GM12878 (cell line): ENCODE results near the gene GABRB1. TPM values are rescaled to one million over a fixed set of nuclear protein-coding genes. Genes with fewer than 3 reads are reported as not detected.

Experiments used
- ATAC-seq: fragments of 200-7000 bp; cut with Tn5 transposase; 3 replicates; pipeline ENCODE4 v1.9.1; 2020; ENCODE audit warnings: mild to moderate bottlenecking, moderate library complexity
- BruUV-seq: library from RNA; stranded (reverse); fragments of 400-500 nt; replicated peaks from 2 replicates; lab custom pipeline; 2021; lab: Mats Ljungman, UMichigan
- CTCF ChIA-PET: fragments of 300-600 bp; sonication (Branson Sonifier 250); formaldehyde crosslinking; extraction: SDS; loops from one replicate; lab custom pipeline; 2021; ENCODE audit warnings: inconsistent platforms; lab: Yijun Ruan, JAX
- POLR2A ChIA-PET: fragments of 350-600 bp; formaldehyde crosslinking; extraction: SDS; loops from one replicate; lab custom pipeline; 2021; ENCODE audit warnings: inconsistent platforms; lab: Charles Lee
- RAD21 ChIA-PET: fragments of 300-600 bp; sonication (Branson Sonifier 250); formaldehyde crosslinking; loops from one replicate; lab custom pipeline; 2023; ENCODE audit warnings: antibody characterized with exemption; ENCODE audit not compliant: unreplicated experiment; lab: Charles Lee
- SMC1A ChIA-PET: fragments of 300-600 bp; sonication (Branson Sonifier 250); formaldehyde crosslinking; loops from one replicate; lab custom pipeline; 2023; ENCODE audit not compliant: unreplicated experiment, uncharacterized antibody; lab: Charles Lee
- DNase-seq: peaks from one replicate; pipeline ENCODE4 v3.0.0-alpha.2; 2011; ENCODE audit warnings: low read depth, low spot score
- FAIRE-seq: peaks from 3 replicates; lab custom pipeline; 2011; peaks lifted over from hg19 to GRCh38; lab: Jason Lieb, UNC
- H2AFZ ChIP-seq: 2 replicates; pipeline ENCODE4 v1.6.0; 2011; ENCODE audit warnings: low read depth, low read length, control low read depth; ENCODE audit not compliant: control insufficient read depth
- H3K27ac ChIP-seq: 2 replicates; pipeline ENCODE4 v1.5.1; 2011; ENCODE audit warnings: control low read depth; ENCODE audit not compliant: control insufficient read depth, insufficient read depth
- H3K27me3 ChIP-seq, 2 experiments: replicated peaks in 1 of 2; 2 replicates each; pipeline versions ENCODE4 v1.6.0 to v1.6.1; 2011; ENCODE audit warnings: low read length in 1 of 2; ENCODE audit not compliant: control insufficient read depth in 2 of 2, insufficient read depth in 2 of 2
- H3K36me3 ChIP-seq, 2 experiments: 2 replicates each; pipeline ENCODE4 v1.5.1; 2011; ENCODE audit warnings: low read length in 1 of 2; ENCODE audit not compliant: control insufficient read depth in 2 of 2, insufficient read depth in 2 of 2
- H3K4me1 ChIP-seq: 2 replicates; pipeline ENCODE4 v1.6.1; 2011; ENCODE audit warnings: mild to moderate bottlenecking, low read length, moderate library complexity, mixed read lengths; ENCODE audit not compliant: control insufficient read depth, insufficient read depth
- H3K4me2 ChIP-seq: 2 replicates; pipeline ENCODE4 v1.6.0; 2011; ENCODE audit warnings: control low read depth; ENCODE audit not compliant: control insufficient read depth, insufficient read depth
- H3K4me3 ChIP-seq: fragments of 200-600 bp; sonication (generic); 2 replicates; pipeline ENCODE4 v1.5.1; 2016
- H3K79me2 ChIP-seq: 2 replicates; pipeline ENCODE4 v1.6.0; 2011; ENCODE audit warnings: low read length; ENCODE audit not compliant: control insufficient read depth, insufficient read depth
- H3K9ac ChIP-seq: 2 replicates; pipeline ENCODE4 v1.8.0; 2011; ENCODE audit warnings: low read length, control low read depth, mixed read lengths; ENCODE audit not compliant: control insufficient read depth, insufficient read depth
- H3K9me3 ChIP-seq: replicated peaks from 3 replicates; pipeline ENCODE4 v1.5.1; 2011; ENCODE audit warnings: mild to moderate bottlenecking, low read length; ENCODE audit not compliant: control insufficient read depth, insufficient read depth
- H4K20me1 ChIP-seq: 2 replicates; pipeline ENCODE4 v1.6.0; 2011; ENCODE audit not compliant: control insufficient read depth, insufficient read depth
- CUX1 ChIP-seq: IDR thresholded peaks from 2 replicates; pipeline ENCODE4 v1.6.1; 2012; ENCODE audit warnings: improper control_type of control experiment, low read depth, low read length; ENCODE audit not compliant: insufficient replicate concordance
- GABPA ChIP-seq: IDR thresholded peaks from 2 replicates; pipeline ENCODE4 v1.6.1; 2014; ENCODE audit warnings: antibody characterized with exemption, low read depth, mild to moderate bottlenecking, inconsistent platforms
- IRF4 ChIP-seq: IDR thresholded peaks from 2 replicates; pipeline ENCODE4 v1.6.1; 2011; ENCODE audit warnings: low read depth, low read length
- MYC ChIP-seq: IDR thresholded peaks from 2 replicates; pipeline ENCODE4 v1.6.1; 2011; ENCODE audit warnings: mild to moderate bottlenecking, low read length, moderate library complexity, inconsistent platforms; ENCODE audit not compliant: insufficient read depth, insufficient replicate concordance, insufficient read length, severe bottlenecking
- NFXL1 ChIP-seq: fragments of 450-650 bp; IDR thresholded peaks from 2 replicates; pipeline ENCODE4 v1.6.1; 2017; ENCODE audit warnings: antibody characterized with exemption, mild to moderate bottlenecking, borderline replicate concordance
- PBX3 ChIP-seq: IDR thresholded peaks from 2 replicates; pipeline ENCODE4 v1.6.1; 2011; ENCODE audit warnings: mild to moderate bottlenecking, low read depth, low read length, moderate library complexity; ENCODE audit not compliant: insufficient replicate concordance
- POLR2AphosphoS5 ChIP-seq: IDR thresholded peaks from 2 replicates; pipeline ENCODE4 v1.6.1; 2011; ENCODE audit warnings: mild to moderate bottlenecking, low read length, inconsistent platforms
- SMAD1 ChIP-seq: fragments of 450-650 bp; IDR thresholded peaks from 2 replicates; pipeline ENCODE4 v1.6.1; 2018; ENCODE audit warnings: mild to moderate bottlenecking, low read depth; ENCODE audit not compliant: partially characterized antibody
- SMAD5 ChIP-seq: IDR thresholded peaks from 2 replicates; pipeline ENCODE4 v1.6.1; 2016; ENCODE audit warnings: antibody characterized with exemption, low read depth
- SMARCA5 ChIP-seq: fragments of 450-650 bp; IDR thresholded peaks from 2 replicates; pipeline ENCODE4 v1.6.1; 2017; ENCODE audit warnings: mild to moderate bottlenecking
- ZBTB40 ChIP-seq: fragments of 450-650 bp; IDR thresholded peaks from 2 replicates; pipeline ENCODE4 v1.6.1; 2016; ENCODE audit warnings: mild to moderate bottlenecking, moderate library complexity, borderline replicate concordance
- WGBS: methylation state at CpG from one replicate; pipeline ENCODE4 v1.1.6; 2016; ENCODE audit warnings: low lambda C conversion rate; ENCODE audit not compliant: insufficient replicate concordance, insufficient coverage; ENCODE audit errors: missing lambda C conversion rate; 5-methylcytosine and 5-hydroxymethylcytosine counted together
- in situ Hi-C: fragments of 300-500 bp; cut with MboI; formaldehyde crosslinking; loops from 9 replicates; pipeline ENCODE4 v1.14.3; 2018; ENCODE audit warnings: mixed read lengths
- intact Hi-C: fragments of 100-400 bp; cut with micrococcal nuclease; formaldehyde crosslinking; loops from one replicate; pipeline ENCODE4 v1.14.2; 2022; ENCODE audit not compliant: unreplicated experiment
- polyA plus RNA-seq, 11 experiments: library from polyadenylated mRNA; depleted of rRNA in 4 of 11; unstranded in 6 of 11; stranded (reverse) in 5 of 11; fragments of >200 nt; fragmentation: Nextera tagmentation in 4 of 11; fragmentation: Illumina TruSeq in 1 of 11; extraction: Ambion mirVana in 4 of 11; extraction: Trizol in 1 of 11; gene quantifications; 1 replicate in 1 of 11; 2 replicates in 10 of 11; pipeline versions ENCODE4 v1.2.1 to v1.2.3, GENCODE V29; 2011 to 2016; ENCODE audit warnings: inconsistent platforms in 2 of 11, missing spikeins in 2 of 11, low read depth in 1 of 11
- total RNA-seq, 4 experiments: library from RNA; depleted of rRNA in 3 of 4; stranded (reverse); fragments of >200 nt in 3 of 4; fragmentation: Illumina TruSeq in 1 of 4; extraction: Trizol in 1 of 4; gene quantifications; 2 replicates each; pipeline versions ENCODE4 v1.2.1 to v1.2.3, GENCODE V29; 2013 to 2021

GABRB1 gene
- total and polyA plus RNA-seq, 10 of the 15 experiments (the other 5 are each of a cell fraction or from before 2014, with no cell fraction given): 0.13 to 0.92 TPM; not detected in 8

DNA sequence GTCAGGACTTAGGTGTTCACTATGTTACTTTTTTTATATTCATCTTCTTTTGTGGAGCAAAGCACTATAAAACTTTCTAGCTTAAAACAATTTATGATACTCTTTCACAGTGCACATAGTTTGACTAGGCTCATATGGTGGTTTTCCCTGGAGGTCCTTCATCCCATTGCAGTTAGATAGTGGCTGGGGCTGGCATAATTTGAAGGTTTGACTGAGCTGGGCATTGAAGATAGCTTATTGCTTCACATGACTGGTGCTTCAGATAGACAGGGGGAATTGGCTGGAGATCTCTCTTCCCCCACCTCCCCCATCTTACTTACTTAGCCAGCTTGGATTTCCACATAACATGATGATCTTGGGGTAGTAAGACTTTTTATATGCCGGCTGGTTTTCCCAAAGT lies 31.0 kb upstream of the GABRB1 start:
- Histone ChIP-seq H3K36me3 (no peaks in the 10 kb centered on the region), H4K20me1 (no peaks in the 10 kb centered on the region), H3K27ac (no peak overlapping the region), H3K4me1 (no peaks in the 10 kb centered on the region), H3K79me2 (no peaks in the 10 kb centered on the region), H3K9me3 (no peaks in the 10 kb centered on the region), H2AFZ (no peak overlapping the region), H3K27me3 (no peaks in the 10 kb centered on the region), H3K9ac (no peak overlapping the region), H3K4me2 (no peak overlapping the region), H3K4me3 (no peak overlapping the region)
- SMC1A ChIA-PET: interaction anchor here (0.9 to 15.2 kb wide), 15 partner anchors 9 to 458 kb away, joined by 3 to 132 read pairs (median 4); no protein-coding TSS in a partner anchor
- WGBS: 50% methylated on average over 1 of the region's 1 CpG
- CTCF ChIA-PET: interaction anchor here (0.6 to 6.3 kb wide), 11 partner anchors 9 to 123 kb away, joined by 3 to 46 read pairs (median 4); no protein-coding TSS in a partner anchor
- POLR2A ChIA-PET: interaction anchor here (1.1 to 1.6 kb wide), 2 partner anchors 9 to 12 kb away, joined by 3 to 5 read pairs; no protein-coding TSS in a partner anchor
- in situ Hi-C loops: no loop called here
- DNase-seq (no peak), ATAC-seq (no peak), FAIRE-seq (no peak)
- BruUV-seq: no TSS peak
- RAD21 ChIA-PET: interaction anchor here (0.8 to 2.1 kb wide), 8 partner anchors 10 to 118 kb away, joined by 3 to 10 read pairs (median 4); no protein-coding TSS in a partner anchor
- intact Hi-C loops: no loop called here
- TF ChIP-seq PBX3: no peak
- no peak for TF ChIP-seq POLR2AphosphoS5
- no peak for TF ChIP-seq IRF4
- no peak for TF ChIP-seq GABPA
- TF ChIP-seq SMAD1: no peak
- no peak for TF ChIP-seq ZBTB40
- no peak for TF ChIP-seq CUX1
- TF ChIP-seq SMAD5: no peak
- TF ChIP-seq SMARCA5: no peak
- no peak for TF ChIP-seq MYC
- TF ChIP-seq NFXL1: no peak
